GM18870 (cell line): ENCODE data around the gene ENDOV.
A peak's percentile ranks its signal among the peaks of the same experiment; 100 is the strongest.

Experiments used
- ATAC-seq: cut with Tn5 transposase; IDR thresholded peaks from one replicate; pipeline ENCODE4 v1.9.1; 2021; ENCODE audit warnings: moderate library complexity; ENCODE audit not compliant: unreplicated experiment

ENDOV gene

DNA sequence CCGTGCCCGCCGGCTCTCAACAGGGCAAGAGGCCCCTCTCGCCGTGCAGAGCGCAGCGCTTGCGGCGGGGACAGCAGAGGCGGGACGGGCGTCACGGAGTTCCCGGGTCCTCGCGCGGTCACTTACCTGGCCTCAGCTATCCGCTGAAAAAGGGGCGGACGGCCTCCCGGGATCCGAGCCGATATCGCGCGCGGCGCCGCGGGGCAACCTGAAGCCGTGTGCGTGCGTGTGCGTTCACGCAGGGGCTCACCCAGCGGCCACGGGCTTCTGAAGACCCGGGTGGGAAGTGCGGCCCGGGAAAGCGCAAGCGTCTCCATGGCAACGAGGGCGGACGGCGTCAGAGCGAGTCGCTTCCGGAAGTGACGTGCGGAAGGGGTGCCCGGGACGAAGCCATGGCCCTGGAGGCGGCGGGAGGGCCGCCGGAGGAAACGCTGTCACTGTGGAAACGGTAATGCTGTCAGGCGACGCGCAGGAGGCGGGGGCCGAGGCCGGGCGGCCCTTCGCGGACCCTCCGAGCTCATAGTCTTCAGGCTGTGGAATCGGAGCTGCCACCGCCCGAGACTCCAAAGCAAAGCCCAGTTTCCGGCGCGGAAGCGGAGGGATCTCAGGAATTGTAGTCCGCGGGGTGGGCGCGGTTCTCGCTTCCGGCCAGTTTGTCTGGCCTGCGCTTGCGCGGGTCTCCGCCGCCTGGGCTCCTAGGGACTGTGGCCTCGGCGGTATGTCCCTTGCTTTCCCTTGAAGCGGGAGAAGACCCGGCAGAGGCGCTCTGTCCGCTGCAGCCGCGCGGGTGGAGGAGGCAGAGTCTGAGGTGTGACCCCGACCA, at the start of gene ENDOV:
ENDOV (plus strand) TSS at position 365 of the 823 bp plus-strand sequence; CDS start at position 393, 28 bp downstream.
- peak; percentile 72 for ATAC-seq

DNA sequence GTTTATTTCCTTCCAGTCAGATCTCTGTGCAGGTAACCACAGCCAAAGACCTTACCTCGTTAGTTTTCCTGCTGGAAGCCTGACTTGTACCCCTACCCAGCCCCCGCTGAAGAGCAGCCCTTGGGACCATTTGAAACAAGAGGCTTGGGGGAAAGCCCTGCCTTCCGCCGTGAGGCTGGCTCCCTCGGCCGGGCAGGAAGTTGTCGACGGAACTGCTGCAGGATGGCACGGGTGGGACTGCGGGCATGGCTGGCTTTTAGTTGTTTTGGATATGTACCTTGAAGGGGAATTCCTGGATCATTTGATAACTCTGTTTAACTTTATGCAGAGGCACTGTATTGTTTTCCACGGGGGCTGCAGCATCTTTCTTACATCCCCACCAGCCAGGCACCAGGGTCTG, 49.0 kb upstream of the ENDOV start:
- no peak for ATAC-seq

DNA sequence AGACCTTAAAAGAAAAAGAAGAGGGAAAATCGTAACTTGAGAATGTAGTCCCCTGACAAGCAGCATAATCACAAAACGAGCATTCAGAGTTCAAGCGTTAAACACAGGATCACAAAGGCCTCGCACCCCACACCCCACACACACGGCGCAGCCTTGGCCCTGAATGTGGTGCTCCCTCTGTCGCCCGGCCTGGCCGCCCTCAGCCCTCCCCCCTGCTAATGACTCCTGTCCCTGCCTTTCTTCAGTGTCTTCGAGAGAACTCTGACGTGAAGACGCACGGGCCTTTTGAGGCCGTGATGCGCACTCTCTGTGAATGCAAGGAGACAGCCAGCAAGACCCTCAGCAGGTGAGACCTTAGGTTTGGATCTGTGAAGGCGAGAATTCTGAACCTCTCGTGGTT, 47.5 kb upstream of the ENDOV start:
- ATAC-seq: no peak

DNA sequence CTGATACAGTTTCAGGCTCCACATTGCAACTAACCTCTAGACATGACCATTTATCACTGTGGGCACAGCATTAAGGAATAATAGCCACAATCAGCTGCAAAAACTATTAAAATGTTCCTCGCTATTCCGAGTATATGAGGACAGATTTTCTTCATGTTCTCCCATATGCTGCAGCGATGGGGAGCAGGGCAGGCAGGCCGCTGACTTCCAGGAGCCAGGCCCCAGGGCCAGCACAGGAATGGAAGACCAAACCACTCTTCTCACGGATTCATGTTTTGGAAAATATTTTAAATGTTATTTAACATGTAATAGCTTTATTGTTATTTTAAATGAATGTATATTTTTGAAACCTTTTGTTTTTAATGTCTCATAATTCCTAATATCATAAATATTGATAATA, 43.8 kb upstream of the ENDOV start:
- ATAC-seq: no peak

DNA sequence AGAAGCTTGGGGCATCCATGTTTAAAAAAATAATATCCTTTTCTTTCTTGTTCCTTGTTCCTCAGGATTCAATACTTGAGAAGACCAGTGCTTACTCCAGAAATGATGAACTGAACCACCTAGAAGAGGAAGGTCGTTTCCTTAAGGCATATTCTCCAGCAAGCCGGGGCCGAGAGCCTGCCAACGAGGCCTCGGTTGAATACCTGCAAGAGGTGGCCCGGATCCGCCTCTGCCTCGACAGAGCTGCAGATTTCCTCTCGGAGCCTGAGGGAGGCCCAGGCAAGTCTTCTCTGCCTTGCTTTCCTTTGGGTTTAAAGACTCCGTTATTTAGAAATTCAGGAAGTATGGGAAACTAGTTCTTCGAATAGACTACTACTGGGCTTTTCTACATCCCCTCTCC, 42.5 kb upstream of the ENDOV start:
- no peak for ATAC-seq

DNA sequence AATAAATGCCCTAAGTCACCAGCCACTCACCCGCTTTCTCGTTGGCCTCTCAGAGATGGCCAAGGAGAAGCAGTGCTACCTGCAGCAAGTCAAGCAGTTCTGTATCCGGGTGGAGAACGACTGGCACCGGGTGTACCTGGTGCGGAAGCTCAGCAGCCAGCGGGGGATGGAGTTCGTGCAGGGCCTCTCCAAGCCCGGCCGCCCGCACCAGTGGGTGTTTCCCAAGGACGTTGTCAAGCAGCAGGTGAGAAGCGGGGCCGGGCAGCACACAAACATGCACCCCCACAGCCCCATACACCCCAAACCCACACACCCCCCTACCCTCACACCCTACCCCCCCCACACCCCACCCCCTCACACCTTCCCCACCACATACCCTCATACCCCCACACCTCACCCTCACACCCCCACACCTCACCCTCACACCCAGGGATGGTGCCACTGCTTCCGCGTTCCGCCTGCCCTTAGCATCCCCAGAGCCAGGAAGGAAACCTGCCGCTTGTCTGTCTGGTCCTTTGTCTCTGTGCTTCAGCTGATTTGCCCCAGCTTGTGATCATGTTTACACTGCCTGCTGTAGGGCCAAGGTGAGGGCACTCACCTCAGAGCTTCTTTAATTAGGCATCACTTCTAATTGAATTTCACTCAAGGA, 41.9 kb upstream of the ENDOV start:
- no peak for ATAC-seq

DNA sequence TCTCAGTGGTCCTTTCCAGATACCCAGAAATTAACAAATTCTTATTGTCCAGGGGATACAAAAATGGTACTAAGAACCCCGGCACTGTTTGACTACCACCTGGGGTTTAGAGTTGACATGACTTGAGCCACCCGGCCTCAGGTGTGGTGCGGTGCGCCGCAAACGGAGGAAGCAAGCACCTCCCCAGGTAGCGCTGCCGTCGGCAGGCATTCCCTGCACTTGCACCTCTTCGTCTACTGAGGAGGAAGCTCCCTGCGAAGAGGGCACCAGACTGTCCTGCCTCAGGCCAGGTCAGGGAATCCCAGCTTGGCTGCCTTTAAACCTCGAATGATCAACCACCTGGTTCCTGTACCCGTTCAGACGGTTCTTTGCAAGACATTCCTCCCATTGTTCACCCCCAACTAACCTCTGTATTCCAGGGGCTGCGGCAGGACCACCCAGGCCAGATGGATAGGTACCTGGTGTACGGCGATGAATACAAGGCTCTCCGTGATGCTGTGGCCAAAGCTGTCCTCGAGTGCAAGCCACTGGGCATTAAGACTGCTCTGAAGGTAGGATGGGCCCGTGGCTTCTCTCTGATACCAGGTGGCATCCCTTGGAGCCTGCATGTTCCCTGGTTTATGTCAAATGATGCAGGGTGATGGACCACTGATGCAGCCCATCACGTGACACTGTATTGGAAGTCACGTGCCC, 40.8 kb upstream of the ENDOV start:
- no peak for ATAC-seq

DNA sequence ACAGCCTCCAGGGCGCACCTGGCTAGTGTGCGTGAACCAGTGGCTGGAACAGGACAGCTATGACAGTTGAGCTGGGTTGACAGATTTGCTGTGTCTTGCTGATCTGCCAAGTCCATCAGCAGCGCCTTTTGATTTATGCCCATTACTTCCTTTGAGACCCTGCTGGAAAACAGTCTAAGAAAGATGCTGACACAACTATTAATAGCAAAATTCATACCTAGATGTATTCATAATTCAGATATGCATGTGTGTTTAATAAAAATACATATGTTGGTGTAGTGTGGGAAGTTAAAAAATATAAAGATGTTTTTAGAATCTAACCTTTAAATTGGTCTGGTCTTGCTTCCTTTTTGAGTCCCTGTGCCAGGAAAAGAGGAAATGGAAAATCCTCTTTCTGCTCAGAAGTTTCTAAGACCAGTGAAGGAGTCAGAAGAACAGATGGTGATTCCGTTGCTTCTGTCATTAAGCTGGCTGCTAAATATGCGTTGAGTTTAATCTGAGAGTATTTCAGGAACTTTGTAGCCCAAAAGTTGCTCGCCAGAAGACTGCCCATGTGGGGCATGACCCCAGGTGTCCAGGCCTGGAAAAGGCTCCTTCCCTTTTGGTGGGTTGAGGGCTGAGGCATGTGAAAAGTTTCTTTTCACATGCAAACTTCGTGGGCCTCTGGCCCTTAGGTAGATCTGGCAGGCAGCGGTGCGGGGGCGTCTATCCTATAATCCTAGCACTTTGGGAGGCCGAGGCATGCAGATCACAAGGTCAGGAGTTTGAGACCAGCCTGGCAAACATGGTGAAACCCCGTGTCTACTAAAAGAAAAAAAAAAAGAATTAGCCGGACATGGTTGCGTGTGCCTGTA, 40.0 kb upstream of the ENDOV start:
- ATAC-seq: no peak

DNA sequence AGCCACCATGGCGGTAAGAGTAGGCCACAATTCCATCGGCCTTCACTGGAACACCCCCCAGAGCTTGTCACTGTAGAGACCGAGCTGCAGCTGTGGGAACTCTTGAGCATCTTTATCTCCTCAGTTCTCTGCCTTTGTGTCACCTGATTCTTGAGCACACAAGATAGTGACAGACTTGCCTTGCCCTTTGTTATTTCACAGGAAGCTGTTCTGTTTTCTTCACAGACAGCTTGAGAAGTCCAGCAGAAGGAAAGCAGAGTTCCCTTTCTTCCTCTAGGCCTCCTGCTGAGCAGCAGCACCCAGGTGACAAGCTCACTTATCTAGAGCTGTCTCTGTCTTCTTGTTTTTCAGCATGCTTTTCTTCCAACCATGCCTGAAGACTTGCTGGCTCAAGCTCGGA, 38.4 kb upstream of the ENDOV start:
- ATAC-seq: no peak

DNA sequence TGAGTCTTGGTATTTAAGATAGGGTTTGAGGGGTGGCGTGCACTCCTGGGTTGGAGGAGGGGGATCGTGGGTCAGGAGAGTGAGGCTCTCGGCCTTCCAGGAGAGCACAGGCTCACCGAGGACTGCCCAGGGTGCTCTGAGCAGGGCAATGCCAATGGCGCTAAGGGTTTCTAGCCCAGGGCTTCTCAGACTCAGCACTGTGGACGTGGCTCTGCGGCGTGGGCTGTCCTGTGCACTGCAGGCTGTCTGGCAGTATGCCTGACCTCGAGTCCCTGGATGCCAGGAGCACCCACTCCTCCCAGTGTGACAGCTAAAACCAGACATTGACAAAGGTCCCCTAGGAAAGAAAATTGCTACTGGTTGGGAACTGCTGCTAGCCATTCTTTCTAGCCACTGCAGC, 37.2 kb upstream of the ENDOV start:
- ATAC-seq: no peak

DNA sequence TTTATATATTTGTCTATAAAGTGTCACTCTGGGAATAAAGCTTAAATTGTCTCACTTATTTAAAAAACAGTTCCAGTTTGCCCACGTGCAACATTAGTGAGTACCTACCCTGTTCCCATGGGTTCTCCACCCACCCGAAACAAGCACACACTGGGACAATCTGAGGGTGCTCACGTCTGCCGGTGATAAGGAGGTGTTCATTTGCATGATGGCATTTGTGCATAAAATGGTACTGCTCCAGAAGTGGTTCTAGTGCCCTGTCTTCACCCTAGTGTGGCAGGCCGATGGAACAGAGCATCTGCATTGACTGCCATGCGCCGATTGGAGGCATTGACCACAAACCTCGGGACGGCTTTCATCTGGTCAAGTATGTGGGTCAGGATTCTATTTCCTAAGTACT, 35.6 kb upstream of the ENDOV start:
- no peak for ATAC-seq

DNA sequence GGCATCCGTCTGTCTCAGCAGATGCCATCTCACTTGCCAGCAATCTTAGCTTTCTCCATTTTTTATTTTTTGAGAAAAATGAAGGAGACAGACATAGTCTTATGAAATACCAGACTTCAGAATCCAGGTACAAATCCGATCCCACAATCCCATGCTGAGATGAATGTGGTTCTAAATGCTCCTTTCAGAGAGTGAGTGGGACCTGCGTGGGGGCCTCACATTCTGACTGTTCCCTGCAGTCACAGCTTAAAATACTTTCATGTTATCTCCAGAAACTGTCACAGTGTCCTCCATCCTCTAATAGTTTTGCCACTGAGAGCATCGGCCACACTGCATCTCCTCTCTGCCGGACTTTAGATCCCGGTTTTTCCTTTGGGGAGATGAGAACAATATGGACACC, 34.9 kb upstream of the ENDOV start:
- ATAC-seq: no peak

DNA sequence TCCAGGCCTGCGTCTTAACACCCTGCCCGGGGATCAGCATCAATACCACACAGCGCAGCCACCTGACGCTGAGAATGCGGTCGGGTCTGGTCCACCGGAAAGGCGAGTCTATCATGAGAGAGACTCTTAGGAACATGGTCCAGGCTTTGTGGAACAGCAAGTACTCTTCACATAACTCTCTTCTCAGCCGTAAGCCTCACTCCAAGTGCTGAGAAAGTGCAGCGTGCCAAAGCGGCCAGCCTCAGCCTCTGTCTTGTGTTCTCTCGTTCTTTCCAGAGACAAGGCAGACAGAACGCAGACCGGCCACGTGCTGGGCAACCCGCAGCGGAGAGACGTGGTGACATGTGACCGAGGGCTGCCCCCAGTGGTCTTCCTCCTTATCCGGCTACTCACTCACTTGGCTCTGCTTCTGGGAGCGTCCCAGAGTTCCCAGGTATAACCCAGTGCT, 34.4 kb upstream of the ENDOV start:
- no peak for ATAC-seq

DNA sequence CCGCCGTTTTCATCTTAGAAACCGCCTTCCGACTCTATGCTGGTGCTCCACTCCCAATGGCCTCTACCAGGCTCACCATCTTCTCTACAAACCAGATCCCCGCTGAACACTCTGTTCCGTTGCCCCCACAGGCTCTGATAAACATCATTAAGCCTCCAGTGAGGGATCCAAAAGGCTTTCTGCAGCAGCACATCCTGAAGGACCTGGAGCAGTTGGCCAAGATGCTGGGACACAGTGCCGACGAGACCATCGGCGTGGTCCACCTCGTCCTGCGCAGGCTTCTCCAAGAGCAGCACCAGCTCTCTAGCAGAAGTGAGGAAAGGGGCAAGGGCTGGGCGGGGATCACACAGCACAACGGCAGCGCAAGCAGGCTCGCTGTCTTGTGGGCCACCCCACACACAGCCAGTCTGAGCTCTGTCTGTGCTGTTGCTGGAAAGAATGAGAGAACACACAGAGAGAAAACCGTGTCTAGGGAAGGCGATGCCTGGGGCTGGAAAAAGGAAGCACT, 33.5 kb upstream of the ENDOV start:
- ATAC-seq: no peak

DNA sequence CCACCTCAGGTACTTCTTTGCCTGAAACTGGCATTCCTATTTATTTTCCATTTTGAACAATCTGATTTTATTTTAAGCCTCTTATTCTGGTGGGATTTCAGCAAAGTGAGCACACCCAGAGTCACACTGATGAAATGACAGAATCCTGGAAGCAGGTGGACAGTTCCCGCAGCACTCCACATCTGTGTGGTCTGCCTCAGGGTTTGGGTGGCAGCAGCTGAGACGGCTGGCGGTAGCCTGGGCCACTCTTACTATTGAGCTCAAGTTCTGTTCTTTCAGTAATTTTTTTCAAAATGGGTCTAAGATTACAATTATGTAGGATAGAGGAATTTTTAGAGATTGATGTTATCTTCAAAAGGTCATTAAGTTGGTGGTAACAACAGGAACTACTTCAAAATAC, 32.5 kb upstream of the ENDOV start:
- no peak for ATAC-seq

DNA sequence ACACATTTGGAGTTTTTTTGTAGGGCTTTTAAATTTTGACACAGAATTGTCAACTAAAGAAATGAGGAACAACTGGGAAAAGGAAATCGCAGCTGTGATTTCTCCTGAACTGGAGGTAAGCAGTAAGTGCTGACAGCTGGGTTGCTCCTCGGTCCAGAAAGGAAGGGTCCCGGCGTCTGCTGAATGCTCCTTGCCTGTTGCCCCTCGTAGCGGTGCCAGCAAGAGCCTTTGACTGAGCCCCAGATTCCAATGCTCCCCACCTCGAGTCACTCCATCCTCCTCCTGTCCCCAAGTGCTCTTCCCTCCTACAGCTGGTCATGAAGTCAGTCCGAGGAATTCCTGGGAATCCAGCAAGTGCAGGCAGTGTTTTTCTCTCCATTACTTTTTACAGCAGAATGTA, 32.0 kb upstream of the ENDOV start:
- no peak for ATAC-seq

DNA sequence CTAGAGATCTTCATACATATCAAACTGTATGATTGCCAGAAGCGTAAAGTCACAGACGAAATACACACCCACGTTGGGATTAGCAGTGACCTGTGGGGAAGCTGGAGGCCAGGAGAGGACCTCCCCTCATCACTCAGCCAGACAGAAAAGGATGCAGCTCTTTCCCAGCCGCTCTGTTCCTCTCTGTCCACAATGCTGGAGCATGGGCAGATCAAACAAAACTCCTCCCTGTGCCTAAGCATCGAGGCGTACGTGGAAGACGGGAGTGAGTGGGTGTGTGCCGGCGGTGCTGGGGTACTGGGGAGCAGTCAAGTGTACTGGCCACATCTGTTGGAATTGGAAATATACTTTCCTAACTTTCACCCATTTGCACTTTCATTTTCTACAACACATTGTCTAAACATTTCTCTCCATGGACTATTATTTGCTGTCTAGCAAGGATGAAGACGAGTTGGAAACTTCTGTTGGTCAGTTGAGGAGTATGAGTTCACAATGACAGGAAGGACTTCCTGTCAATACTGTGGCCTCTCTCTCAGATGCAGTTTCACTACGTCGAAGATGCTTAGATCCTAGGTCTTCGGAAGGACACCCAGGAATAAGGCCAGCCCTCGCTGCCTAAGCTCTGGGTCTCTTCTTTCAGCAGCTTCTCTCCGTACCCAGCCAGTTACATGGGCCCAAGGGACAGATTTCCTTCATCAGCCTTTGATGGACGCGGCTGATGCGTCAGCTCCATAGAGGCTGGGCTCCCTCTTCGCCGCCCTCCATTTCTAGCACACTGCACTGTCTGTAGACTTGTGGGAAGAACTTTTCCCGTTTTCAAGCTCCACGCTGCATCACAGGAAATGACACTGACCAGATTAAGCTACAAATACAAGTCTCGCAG, 30.6 kb upstream of the ENDOV start:
- no peak for ATAC-seq

DNA sequence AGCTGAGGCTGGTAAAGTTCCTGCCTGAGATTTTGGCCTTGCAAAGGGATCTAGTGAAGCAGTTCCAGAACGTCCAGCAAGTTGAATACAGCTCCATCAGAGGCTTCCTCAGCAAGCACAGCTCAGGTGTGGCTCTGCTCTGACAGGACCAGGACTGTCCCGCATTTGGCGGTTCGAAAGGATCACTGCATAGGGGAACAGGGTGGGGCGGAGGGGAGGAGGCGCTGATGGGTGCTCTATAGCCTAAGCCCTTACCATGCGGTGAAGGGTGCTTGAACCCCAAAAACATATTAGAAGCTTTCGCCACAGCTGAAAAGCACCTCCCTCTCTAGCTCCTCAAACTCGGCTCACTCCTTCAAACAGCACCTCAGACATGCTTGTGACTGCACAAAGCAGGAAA, 29.9 kb upstream of the ENDOV start:
- no peak for ATAC-seq

DNA sequence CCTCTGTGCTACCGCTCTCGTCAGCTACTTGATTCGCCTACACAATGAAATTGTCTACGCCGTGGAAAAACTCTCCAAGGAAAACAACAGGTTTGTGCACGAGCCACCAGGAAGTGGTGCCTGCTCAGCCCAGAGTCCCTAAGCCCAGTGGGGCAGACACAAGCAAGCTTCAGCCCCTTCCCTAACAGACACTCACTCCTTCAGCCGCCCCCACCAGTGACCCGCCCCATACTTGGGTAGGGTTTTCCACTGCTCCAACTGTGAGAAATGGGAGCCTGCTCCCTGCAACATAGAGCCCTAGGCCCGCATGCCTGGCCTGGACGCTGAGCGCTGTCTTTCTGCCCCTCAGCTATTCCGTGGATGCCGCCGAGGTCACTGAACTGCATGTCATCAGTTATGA, 28.6 kb upstream of the ENDOV start:
- ATAC-seq: no peak

DNA sequence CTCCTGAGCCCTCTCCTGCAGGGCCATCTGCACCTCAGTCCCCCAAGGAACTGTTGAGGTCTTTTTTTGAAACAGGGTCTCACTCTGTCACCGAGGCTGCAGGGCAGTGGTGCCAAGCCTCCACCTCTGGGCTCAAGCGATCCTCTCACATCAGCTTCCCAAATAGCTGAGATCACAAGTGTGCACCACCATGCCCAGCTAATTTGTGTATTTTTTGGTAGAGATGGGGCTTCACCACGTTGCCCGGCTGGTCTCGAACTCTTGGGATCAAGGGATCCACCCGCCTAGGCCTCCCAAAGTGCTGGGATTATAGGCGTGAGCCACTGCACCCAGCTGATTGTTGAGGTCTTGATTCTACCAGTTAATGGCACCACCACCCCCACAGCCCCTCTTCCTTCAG, 27.9 kb upstream of the ENDOV start:
- no peak for ATAC-seq
